ENCODE measurements around the gene TBCB. TPM values are rescaled to one million over a fixed set of nuclear protein-coding genes. Genes with fewer than 3 reads are reported as not detected.

TBCB gene
- total and polyA plus RNA-seq, 4 donors: 121 to 220 (median 127) TPM

GRCh38 chr19:36149673-36150406 lies 34.6 kb downstream of the TBCB start:
- H3K4me1 ChIP-seq (ENCODE audit: control insufficient read depth in 1 of 2, insufficient read depth in 2 of 2, low read length in 2 of 2): no peaks in the 10 kb centered on the region
- no peaks in the 10 kb centered on the region for H3K9me3 ChIP-seq (ENCODE audit: control insufficient read depth, low read length)
- WGBS, 2 donors: 65% methylated on average over 13 of the region's 13 CpGs
- no peaks in the 10 kb centered on the region for H3K27me3 ChIP-seq (ENCODE audit: control insufficient read depth in 1 of 2, insufficient read depth in 2 of 2, low read length in 1 of 2)
- ATAC-seq (ENCODE audit: low FRiP score): no peak
- no peak overlapping the region for H3K4me3 ChIP-seq (ENCODE audit: low read length in 2 of 2)
- peaks cover 4 to 9% of the 10 kb centered on the region in 2 donors for H3K36me3 ChIP-seq (ENCODE audit: control insufficient read depth in 1 of 2, insufficient read depth in 2 of 2, low read length in 1 of 2)
- H3K27ac ChIP-seq (ENCODE audit: low read depth in 1 of 2, low read length in 2 of 2): no peak overlapping the region
- DNase-seq: peak in 1 of 2 donors; percentile 48
- intact Hi-C loops (cut with DNase I): loop anchor here in 1 of 2 donors (10.0 kb wide), 1 partner anchor 405 kb away; the partner anchor contains the start of genes IGFLR1, LIN37, PSENEN and U2AF1L4

GRCh38 chr19:36150586-36150985 lies 35.3 kb downstream of the TBCB start:
- intact Hi-C loops (cut with DNase I): no loop called here
- Histone ChIP-seq H3K27me3 (ENCODE audit: control insufficient read depth in 1 of 2, insufficient read depth in 2 of 2, low read length in 1 of 2) (no peaks in the 10 kb centered on the region), H3K36me3 (ENCODE audit: control insufficient read depth in 1 of 2, insufficient read depth in 2 of 2, low read length in 1 of 2) (peaks cover 4 to 8% of the 10 kb centered on the region in 2 donors), H3K4me3 (ENCODE audit: low read length in 2 of 2) (no peak overlapping the region), H3K4me1 (ENCODE audit: control insufficient read depth in 1 of 2, insufficient read depth in 2 of 2, low read length in 2 of 2) (no peaks in the 10 kb centered on the region), H3K27ac (ENCODE audit: low read depth in 1 of 2, low read length in 2 of 2) (peak overlapping the region in 1 of 2 donors; percentile 49), H3K9me3 (ENCODE audit: control insufficient read depth, low read length) (no peaks in the 10 kb centered on the region)
- no peak for ATAC-seq (ENCODE audit: low FRiP score)
- WGBS, 2 donors: 51 to 54% methylated on average over 5 of the region's 5 CpGs
- peak in 1 of 2 donors; percentile 24 for DNase-seq

DNA sequence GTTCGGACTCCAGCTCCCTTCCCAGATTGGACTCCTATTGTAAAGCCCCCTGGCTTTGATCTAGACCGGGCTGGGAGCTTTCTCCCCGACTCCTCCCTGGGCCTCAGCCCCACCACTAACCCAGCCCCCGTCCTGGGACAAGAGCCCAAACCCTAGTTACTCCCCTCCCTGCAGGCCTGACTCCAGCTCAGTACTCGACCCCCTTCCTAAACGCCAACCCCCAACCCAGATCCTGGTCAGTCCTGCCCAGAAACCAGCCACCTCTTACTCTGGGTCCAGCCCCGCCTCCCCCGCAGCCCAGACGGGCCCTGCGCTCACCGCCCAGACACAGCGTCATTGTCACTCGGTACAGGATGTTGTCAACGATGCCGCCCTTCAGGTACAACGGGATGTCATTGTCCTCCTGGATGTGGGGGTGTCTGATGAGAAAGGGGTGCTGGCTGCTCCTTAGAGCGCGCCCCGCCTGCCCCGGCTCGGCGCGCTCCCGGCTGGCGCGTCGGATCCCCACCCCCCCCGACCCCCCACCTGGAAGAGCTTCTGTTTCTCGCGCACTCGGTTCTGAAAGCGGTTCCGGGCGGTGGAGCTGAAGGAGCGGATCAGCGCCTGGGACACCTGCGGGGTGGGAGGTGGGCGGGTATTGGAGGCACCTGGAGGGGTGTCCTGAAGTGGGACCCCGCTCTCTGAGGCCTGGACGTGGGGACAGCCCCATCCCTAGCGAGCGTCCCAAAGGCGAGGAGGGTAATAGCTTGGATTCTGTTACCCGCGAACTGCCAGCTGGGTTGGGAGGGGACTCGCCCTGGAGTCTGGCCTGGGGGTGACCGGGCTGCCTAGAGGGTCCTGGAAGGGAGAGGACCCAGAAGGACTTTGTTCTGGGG lies 36.1 kb downstream of the TBCB start:
- peak; percentile 74 to 89 for DNase-seq

DNA sequence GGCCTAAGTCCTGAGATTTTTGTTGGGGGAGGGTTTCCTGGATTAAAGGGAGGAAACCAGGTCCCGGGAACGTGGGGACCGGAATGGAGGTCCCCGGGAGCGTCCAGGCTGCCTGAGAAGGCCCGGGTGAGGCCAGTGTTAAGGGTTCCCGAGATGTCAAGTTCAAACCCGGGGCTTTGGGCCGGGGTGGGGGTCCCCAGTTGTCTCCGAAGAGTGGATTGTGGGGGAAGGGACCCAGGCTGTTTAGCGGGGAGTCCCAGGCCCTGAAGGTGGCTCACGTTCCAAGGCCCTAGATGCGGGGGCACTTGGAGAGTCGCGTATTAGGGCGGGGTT lies 36.7 kb downstream of the TBCB start:
- WGBS, 2 donors: 0 to 7% methylated on average over 16 of the region's 16 CpGs
- ATAC-seq (ENCODE audit: low FRiP score) (no peak), DNase-seq (no peak)
- peak overlapping the region; percentile 78 to 92 for H3K27ac ChIP-seq (ENCODE audit: low read depth in 1 of 2, low read length in 2 of 2)
- intact Hi-C loops (cut with DNase I): loop anchor here in 1 of 2 donors (2.0 kb wide), 1 partner anchor 23 kb away; no protein-coding TSS in a partner anchor
- no peaks in the 10 kb centered on the region for H3K27me3 ChIP-seq (ENCODE audit: control insufficient read depth in 1 of 2, insufficient read depth in 2 of 2, low read length in 1 of 2)
- H3K9me3 ChIP-seq (ENCODE audit: control insufficient read depth, low read length): no peaks in the 10 kb centered on the region
- peak overlapping the region; percentile 57 to 72 for H3K4me3 ChIP-seq (ENCODE audit: low read length in 2 of 2)
- H3K36me3 ChIP-seq (ENCODE audit: control insufficient read depth in 1 of 2, insufficient read depth in 2 of 2, low read length in 1 of 2): no peaks in the 10 kb centered on the region
- H3K4me1 ChIP-seq (ENCODE audit: control insufficient read depth in 1 of 2, insufficient read depth in 2 of 2, low read length in 2 of 2): no peaks in the 10 kb centered on the region

More for the DNA sequence above, 36.1 kb downstream of the TBCB start:
- Histone ChIP-seq H3K27me3 (ENCODE audit: control insufficient read depth in 1 of 2, insufficient read depth in 2 of 2, low read length in 1 of 2) (no peaks in the 10 kb centered on the region), H3K9me3 (ENCODE audit: control insufficient read depth, low read length) (no peaks in the 10 kb centered on the region), H3K4me3 (ENCODE audit: low read length in 2 of 2) (peak overlapping the region; percentile 57 to 72), H3K27ac (ENCODE audit: low read depth in 1 of 2, low read length in 2 of 2) (peak overlapping the region; percentile 78 to 92), H3K36me3 (ENCODE audit: control insufficient read depth in 1 of 2, insufficient read depth in 2 of 2, low read length in 1 of 2) (peaks cover 0 to 2% of the 10 kb centered on the region in 2 donors), H3K4me1 (ENCODE audit: control insufficient read depth in 1 of 2, insufficient read depth in 2 of 2, low read length in 2 of 2) (no peaks in the 10 kb centered on the region)
- 10 to 12% methylated on average over 47 of the region's 47 CpGs for WGBS, 2 donors
- peak; percentile 83 for ATAC-seq (ENCODE audit: low FRiP score)
- intact Hi-C loops (cut with DNase I): loop anchor here in 1 of 2 donors (1.0 to 2.0 kb wide), 2 partner anchors 11 to 23 kb away; partner anchors contain the start of gene CAPNS1

DNA sequence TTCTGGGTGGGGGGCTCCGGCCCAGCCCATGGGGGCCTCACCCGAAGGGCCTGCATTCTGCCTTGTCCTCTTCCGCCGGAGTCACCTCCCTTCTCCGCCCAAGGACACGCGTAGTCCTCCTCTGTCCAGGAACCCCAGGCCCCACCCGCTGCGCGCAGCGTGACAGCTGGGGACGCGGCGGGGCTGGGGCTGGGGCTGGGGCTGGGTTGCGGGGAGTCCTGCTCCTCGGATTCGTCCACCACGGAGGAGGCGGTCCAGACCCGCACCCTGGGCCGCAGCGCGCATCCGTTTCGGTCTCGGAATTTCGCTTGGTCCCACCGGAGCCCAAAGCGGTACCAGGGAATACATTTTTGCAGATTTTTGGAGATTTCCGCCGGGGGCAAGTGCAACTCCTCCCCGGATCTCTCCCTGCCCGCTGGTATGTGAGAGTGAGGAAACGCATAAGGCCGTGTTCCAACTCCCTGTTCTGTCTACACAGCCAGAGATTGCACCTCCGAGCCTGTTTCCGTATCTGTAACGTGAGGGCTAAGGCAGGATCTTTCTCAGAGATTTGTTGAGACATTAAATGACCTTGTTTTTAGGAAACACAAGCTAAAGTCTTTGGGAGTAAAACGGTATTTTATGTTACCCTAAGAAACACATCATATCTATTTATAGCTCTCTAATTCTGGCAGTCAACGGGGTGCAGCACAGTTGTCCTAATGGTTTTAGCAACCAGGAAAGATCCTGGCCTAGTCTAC lies 37.3 kb downstream of the TBCB start, which contains the start of gene COX7A1:
Gene COX7A1, minus strand, starts transcription at position 96 of the 740 bp plus-strand sequence. Its CDS starts 40 bp downstream, at position 56.
- 2 to 7% methylated on average over 35 to 40 of the region's 40 CpGs for WGBS, 2 donors
- intact Hi-C loops (cut with DNase I): loop anchor here in 1 of 2 donors (2.0 kb wide), 1 partner anchor 24 kb away; no protein-coding TSS in a partner anchor
- H3K9me3 ChIP-seq (ENCODE audit: control insufficient read depth, low read length): no peaks in the 10 kb centered on the region
- DNase-seq: peak; percentile 80 to 91
- H3K4me3 ChIP-seq (ENCODE audit: low read length in 2 of 2): peak within 1 kb of the TSS; percentile 57 to 72
- no peaks in the 10 kb centered on the region for H3K4me1 ChIP-seq (ENCODE audit: control insufficient read depth in 1 of 2, insufficient read depth in 2 of 2, low read length in 2 of 2)
- ATAC-seq (ENCODE audit: low FRiP score): peak; percentile 95
- no peaks in the 10 kb centered on the region for H3K27me3 ChIP-seq (ENCODE audit: control insufficient read depth in 1 of 2, insufficient read depth in 2 of 2, low read length in 1 of 2)
- H3K27ac ChIP-seq (ENCODE audit: low read depth in 1 of 2, low read length in 2 of 2): peak within 1 kb of the TSS; percentile 92
- H3K36me3 ChIP-seq (ENCODE audit: control insufficient read depth in 1 of 2, insufficient read depth in 2 of 2, low read length in 1 of 2): no peaks in the 10 kb centered on the region

GRCh38 chr19:36153126-36153525 lies 37.9 kb downstream of the TBCB start:
- DNase-seq: peak in 1 of 2 donors; percentile 26
- no peak for ATAC-seq (ENCODE audit: low FRiP score)
- no peaks in the 10 kb centered on the region for H3K36me3 ChIP-seq (ENCODE audit: control insufficient read depth in 1 of 2, insufficient read depth in 2 of 2, low read length in 1 of 2)
- intact Hi-C loops (cut with DNase I): loop anchor here in 1 of 2 donors (2.0 kb wide), 1 partner anchor 24 kb away; no protein-coding TSS in a partner anchor
- H3K27ac ChIP-seq (ENCODE audit: low read depth in 1 of 2, low read length in 2 of 2): peak overlapping the region; percentile 82 to 92
- peak overlapping the region in 1 of 2 donors; percentile 57 for H3K4me3 ChIP-seq (ENCODE audit: low read length in 2 of 2)
- H3K4me1 ChIP-seq (ENCODE audit: control insufficient read depth in 1 of 2, insufficient read depth in 2 of 2, low read length in 2 of 2): no peaks in the 10 kb centered on the region
- no peaks in the 10 kb centered on the region for H3K27me3 ChIP-seq (ENCODE audit: control insufficient read depth in 1 of 2, insufficient read depth in 2 of 2, low read length in 1 of 2)
- no peaks in the 10 kb centered on the region for H3K9me3 ChIP-seq (ENCODE audit: control insufficient read depth, low read length)
- WGBS, 2 donors: 61 to 66% methylated on average over 10 of the region's 10 CpGs

DNA sequence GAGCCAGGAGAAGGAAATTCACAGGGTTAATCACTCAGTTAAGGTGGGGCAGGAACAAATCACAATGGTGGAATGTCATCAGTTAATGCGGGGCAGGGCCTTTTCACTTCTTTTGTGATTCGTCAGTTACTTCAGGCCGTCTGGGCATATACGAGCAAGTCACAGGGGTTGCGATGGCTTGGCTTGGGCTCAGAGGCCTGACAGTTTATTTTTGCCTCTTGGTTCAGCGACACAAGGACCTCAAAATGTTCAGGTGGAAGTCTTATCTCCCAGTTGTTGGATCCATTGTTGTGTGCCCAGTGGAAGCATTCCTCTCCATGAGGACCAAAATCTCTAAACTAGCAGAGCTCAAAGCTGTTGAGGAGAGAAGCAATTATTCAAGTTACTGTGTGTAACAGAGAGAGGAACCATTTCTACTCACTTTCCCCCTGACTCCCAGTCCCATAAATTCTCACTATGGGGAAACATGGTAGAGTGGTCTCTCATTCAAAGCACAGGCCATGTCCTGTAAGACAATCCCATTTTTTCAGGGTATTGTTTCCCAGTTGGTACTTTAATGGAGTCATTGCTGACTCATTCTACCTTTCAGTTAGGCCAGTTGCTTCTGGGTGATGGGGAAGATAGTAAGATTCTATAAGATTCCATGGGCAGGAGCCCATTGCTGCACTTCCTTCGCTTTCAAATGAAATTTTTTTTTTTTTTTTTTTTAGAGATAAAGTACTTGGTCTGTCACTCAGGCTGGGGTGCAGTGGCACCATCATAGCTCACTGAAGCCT lies 45.7 kb downstream of the TBCB start:
- no peaks in the 10 kb centered on the region for H3K4me1 ChIP-seq (ENCODE audit: control insufficient read depth in 1 of 2, insufficient read depth in 2 of 2, low read length in 2 of 2)
- H3K4me3 ChIP-seq (ENCODE audit: low read length in 2 of 2): no peak overlapping the region
- ATAC-seq (ENCODE audit: low FRiP score) (no peak), DNase-seq (no peak)
- H3K27me3 ChIP-seq (ENCODE audit: control insufficient read depth in 1 of 2, insufficient read depth in 2 of 2, low read length in 1 of 2): no peaks in the 10 kb centered on the region
- WGBS, 2 donors: 86 to 92% methylated on average over 7 of the region's 7 CpGs
- no peak overlapping the region for H3K27ac ChIP-seq (ENCODE audit: low read depth in 1 of 2, low read length in 2 of 2)
- no peaks in the 10 kb centered on the region for H3K9me3 ChIP-seq (ENCODE audit: control insufficient read depth, low read length)
- intact Hi-C loops (cut with DNase I): no loop called here
- peaks cover 0 to 5% of the 10 kb centered on the region in 2 donors for H3K36me3 ChIP-seq (ENCODE audit: control insufficient read depth in 1 of 2, insufficient read depth in 2 of 2, low read length in 1 of 2)
